H1 (cell line): ENCODE data around the gene RPTOR. TPM values are rescaled to one million over a fixed set of nuclear protein-coding genes. Genes with fewer than 3 reads are reported as not detected.

Source experiments
- CEBPB ChIP-seq: IDR thresholded peaks from 2 replicates; pipeline ENCODE4 v1.6.1; 2012; ENCODE audit warnings: low read depth, low read length
- EGR1 ChIP-seq: IDR thresholded peaks from 2 replicates; pipeline ENCODE4 v1.6.1; 2011; ENCODE audit warnings: low read depth, low read length, borderline replicate concordance
- RNF2 ChIP-seq: fragments of 200-900, 300-1000 bp; sonication (generic); IDR thresholded peaks from 2 replicates; pipeline ENCODE4 v1.7.1; 2016; ENCODE audit warnings: borderline replicate concordance, low read depth, mild to moderate bottlenecking, antibody characterized with exemption, low read length; ENCODE audit not compliant: poor library complexity, severe bottlenecking; ENCODE audit errors: missing control alignments
- polyA plus RNA-seq, 7 experiments: library from polyadenylated mRNA; depleted of rRNA in 3 of 7; stranded (reverse) in 5 of 7; unstranded in 2 of 7; fragments of >200 nt in 5 of 7; fragments of 200-250 nt in 2 of 7; gene quantifications; 1 replicate in 5 of 7; 2 replicates in 1 of 7; 4 replicates in 1 of 7; pipeline versions ENCODE4 v1.2.1 to v1.2.3, GENCODE V29; 2011 to 2013; ENCODE audit warnings: missing spikeins in 2 of 7, mixed read lengths in 2 of 7
- total RNA-seq: library from RNA; stranded (reverse); fragmentation: NEBNext Ultra II Directional; extraction: Animal tissue kit (Norgen Biotek cat#: 25700); gene quantifications from 2 replicates; pipeline ENCODE4 v1.2.1, GENCODE V29; 2021
- TF ChIP-seq, protein P1 (sequence below): IDR thresholded peaks from 2 replicates; pipeline ENCODE4 v1.6.1; 2012; ENCODE audit warnings: inconsistent platforms

RPTOR gene
- total and polyA plus RNA-seq, 2 of the 8 experiments (the other 6 are each of a cell fraction or from before 2014, with no cell fraction given), result 6.9 to 28.7 TPM

DNA sequence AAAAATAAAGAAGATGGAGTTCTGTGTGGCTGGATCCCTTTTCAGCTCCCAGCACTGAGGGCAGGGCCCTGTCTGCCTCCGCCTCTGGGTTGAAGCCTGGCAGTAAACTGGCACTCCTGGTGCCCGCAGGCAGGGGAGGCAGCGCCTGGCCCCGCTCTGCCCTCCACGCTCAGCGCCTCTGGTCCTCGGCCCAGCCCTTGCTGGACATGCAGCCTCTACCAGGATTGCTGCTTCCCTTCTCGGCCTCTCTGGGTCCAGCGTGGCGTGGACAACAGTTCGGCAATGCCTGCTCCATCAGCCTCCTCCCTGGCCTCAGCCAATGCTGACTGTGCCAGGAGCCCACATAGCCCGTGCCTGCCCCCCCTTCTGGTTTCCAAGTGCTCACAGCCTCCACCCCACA, 362.6 kb downstream of the RPTOR start (continued):
- TF ChIP-seq RNF2 (no peak), CEBPB (no peak), EGR1 (no peak)
- TF ChIP-seq, protein P1, sequence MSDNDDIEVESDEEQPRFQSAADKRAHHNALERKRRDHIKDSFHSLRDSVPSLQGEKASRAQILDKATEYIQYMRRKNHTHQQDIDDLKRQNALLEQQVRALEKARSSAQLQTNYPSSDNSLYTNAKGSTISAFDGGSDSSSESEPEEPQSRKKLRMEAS, result no peak
